K562 (cell line): Measurements from ENCODE around the gene NDUFB5. TPM values are rescaled to one million over a fixed set of nuclear protein-coding genes. Genes with fewer than 3 reads are reported as not detected.

Source experiments
- ATAC-seq: fragments of 200-7000 bp; cut with Tn5 transposase; 3 replicates; pipeline ENCODE4 v1.9.1; 2020; ENCODE audit warnings: moderate library complexity
- BruUV-seq: library from RNA; stranded (reverse); fragments of 400-500 nt; replicated peaks from 2 replicates; lab custom pipeline; 2021; lab: Mats Ljungman, UMichigan
- CTCF ChIA-PET: fragments of 300-600 bp; formaldehyde crosslinking; extraction: SDS; loops from one replicate; lab custom pipeline; 2021; ENCODE audit warnings: low intra/inter-chr PET ratio; lab: Yijun Ruan, JAX
- POLR2A ChIA-PET: fragments of 300-600, 350-650 bp; sonication (Branson Sonifier 250); formaldehyde crosslinking; extraction: SDS; loops from one replicate; lab custom pipeline; 2021; ENCODE audit warnings: antibody characterized with exemption, inconsistent platforms; lab: Yijun Ruan, JAX
- DNase-seq, 4 experiments: peaks; one replicate each; pipeline versions ENCODE4 v3.0.0 to v3.0.0-alpha.2; 2011 to 2018; ENCODE audit warnings: low spot score in 3 of 4, mixed read lengths in 3 of 4; ENCODE audit errors: extremely low read depth in 1 of 4
- FAIRE-seq: peaks from 2 replicates; lab custom pipeline; 2011; peaks lifted over from hg19 to GRCh38; lab: Jason Lieb, UNC
- H2AFZ ChIP-seq: 2 replicates; pipeline ENCODE4 v1.6.0; 2011; ENCODE audit warnings: low read depth, low read length, control low read depth, inconsistent platforms
- H3K27ac ChIP-seq: fragments of 200-600 bp; 3 replicates; pipeline ENCODE4 v1.8.0; 2011; ENCODE audit warnings: low read depth, mild to moderate bottlenecking, control low read depth, inconsistent platforms, low read length, moderate library complexity, mixed read lengths; ENCODE audit errors: extremely low read depth
- H3K27me3 ChIP-seq, 2 experiments: fragments of 300-600 bp in 1 of 2; 2 replicates in 1 of 2; 3 replicates in 1 of 2; pipeline versions ENCODE4 v1.6.0 to v1.8.0; 2011; ENCODE audit warnings: inconsistent platforms in 2 of 2, low read length in 2 of 2, mild to moderate bottlenecking in 1 of 2, mixed read lengths in 1 of 2, moderate library complexity in 1 of 2; ENCODE audit not compliant: control insufficient read depth in 2 of 2, insufficient read depth in 2 of 2
- H3K36me3 ChIP-seq: fragments of 300-600 bp; 3 replicates; pipeline ENCODE4 v1.8.0; 2011; ENCODE audit warnings: mild to moderate bottlenecking, low read length, inconsistent platforms; ENCODE audit not compliant: control insufficient read depth, insufficient read depth
- H3K4me1 ChIP-seq, 2 experiments: fragments of 200-600 bp in 1 of 2; replicated peaks in 1 of 2; 2 replicates in 1 of 2; 3 replicates in 1 of 2; pipeline versions ENCODE4 v1.5.1 to v1.8.0; 2011; ENCODE audit warnings: inconsistent platforms in 2 of 2, low read length in 2 of 2, mild to moderate bottlenecking in 1 of 2, mixed read lengths in 1 of 2, moderate library complexity in 1 of 2; ENCODE audit not compliant: control insufficient read depth in 2 of 2, insufficient read depth in 2 of 2
- H3K4me2 ChIP-seq: 2 replicates; pipeline ENCODE4 v1.6.1; 2011; ENCODE audit warnings: low read length, control low read depth, inconsistent platforms, mixed read lengths; ENCODE audit not compliant: insufficient read depth
- H3K4me3 ChIP-seq: fragments of 200-600 bp; sonication (generic), shearing (Covaris generic); 2 replicates; pipeline ENCODE4 v1.5.1; 2016; ENCODE audit warnings: control low read depth, inconsistent platforms
- H3K79me2 ChIP-seq: fragments of 200-600 bp; 3 replicates; pipeline ENCODE4 v1.8.0; 2011; ENCODE audit warnings: low read length, inconsistent platforms; ENCODE audit not compliant: control insufficient read depth, insufficient read depth
- H3K9ac ChIP-seq, 2 experiments: 2 replicates each; pipeline versions ENCODE4 v1.6.0 to v1.6.1; 2011; ENCODE audit warnings: low read depth in 2 of 2, low read length in 2 of 2, control low read depth in 1 of 2, inconsistent platforms in 1 of 2, mild to moderate bottlenecking in 1 of 2, mixed read lengths in 1 of 2; ENCODE audit not compliant: insufficient read depth in 1 of 2
- H3K9me1 ChIP-seq: one replicate; pipeline ENCODE4 v1.6.0; 2011; ENCODE audit warnings: inconsistent platforms, mild to moderate bottlenecking, low read length, moderate library complexity; ENCODE audit not compliant: control insufficient read depth, insufficient read depth
- H3K9me3 ChIP-seq: replicated peaks from 2 replicates; pipeline ENCODE4 v1.5.1; 2011; ENCODE audit warnings: low read depth, low read length, inconsistent platforms; ENCODE audit not compliant: control insufficient read depth, insufficient read depth
- H4K20me1 ChIP-seq: replicated peaks from 2 replicates; pipeline ENCODE4 v1.6.1; 2011; ENCODE audit warnings: low read length, inconsistent platforms, mixed read lengths; ENCODE audit not compliant: control insufficient read depth, insufficient read depth
- BCOR ChIP-seq: fragments of 450-650 bp; IDR thresholded peaks from 2 replicates; pipeline ENCODE4 v1.6.1; 2016
- CHD4 ChIP-seq: fragments of 200-600 bp; sonication (generic); IDR thresholded peaks from 3 replicates; pipeline ENCODE4 v1.6.1; 2012; ENCODE audit warnings: low read depth, mild to moderate bottlenecking, mixed read lengths, low read length, inconsistent platforms; ENCODE audit not compliant: insufficient read depth, insufficient replicate concordance, poor library complexity, severe bottlenecking
- E2F8 ChIP-seq: fragments of 450-650 bp; IDR thresholded peaks from 2 replicates; pipeline ENCODE4 v1.7.1; 2018; ENCODE audit warnings: mild to moderate bottlenecking, low read depth; ENCODE audit not compliant: partially characterized antibody
- ETV5 ChIP-seq: sonication (generic); formaldehyde crosslinking; IDR thresholded peaks from 2 replicates; pipeline ENCODE4 v1.4.0; 2020; ENCODE audit warnings: low read depth, mild to moderate bottlenecking, missing genetic modification reagents
- JUNB ChIP-seq: fragments of 450-650 bp; formaldehyde crosslinking; conservative IDR thresholded peaks from 2 replicates; pipeline ENCODE4 v1.4.0; 2020; ENCODE audit warnings: mild to moderate bottlenecking
- MLX ChIP-seq, 2 experiments: fragments of 450-650 bp in 1 of 2; sonication (generic) in 1 of 2; formaldehyde crosslinking; conservative IDR thresholded peaks; 2 replicates each; pipeline versions ENCODE4 v1.4.0 to v1.8.1; 2020 to 2022; ENCODE audit warnings: mild to moderate bottlenecking in 1 of 2, missing genetic modification reagents in 1 of 2
- SP1 ChIP-seq: sonication (generic); formaldehyde crosslinking; IDR thresholded peaks from 2 replicates; pipeline ENCODE4 v1.8.1; 2022; ENCODE audit warnings: mild to moderate bottlenecking, missing genetic modification reagents
- ZBTB26 ChIP-seq: fragments of 450-650 bp; formaldehyde crosslinking; IDR thresholded peaks from 2 replicates; pipeline ENCODE4 v1.4.0; 2022; ENCODE audit warnings: missing genetic modification characterization
- ZBTB7A ChIP-seq: IDR thresholded peaks from 2 replicates; pipeline ENCODE4 v1.6.1; 2011; ENCODE audit warnings: low read depth, mild to moderate bottlenecking, low read length, moderate library complexity, borderline replicate concordance; ENCODE audit not compliant: control insufficient read depth
- ZNF224 ChIP-seq: sonication (generic); formaldehyde crosslinking; IDR thresholded peaks from 2 replicates; pipeline ENCODE4 v1.8.0; 2022; ENCODE audit warnings: mild to moderate bottlenecking, missing genetic modification reagents
- ZNF561 ChIP-seq: fragments of 450-650 bp; formaldehyde crosslinking; conservative IDR thresholded peaks from 2 replicates; pipeline ENCODE4 v1.4.0; 2020; ENCODE audit warnings: mild to moderate bottlenecking, moderate library complexity
- ZNF740 ChIP-seq, 3 experiments: fragments of 200-800 bp in 1 of 3; sonication (Bioruptor generic) in 1 of 3; sonication (generic) in 1 of 3; formaldehyde crosslinking in 1 of 3; IDR thresholded peaks; 2 replicates each; pipeline versions ENCODE4 v1.6.1 to v1.8.0; 2016 to 2022; ENCODE audit warnings: mild to moderate bottlenecking in 2 of 3, missing compliant biosample characterization in 2 of 3, missing genetic modification characterization in 2 of 3, missing genetic modification reagents in 1 of 3
- WGBS: fragments of 100-300 bp; shearing (Covaris generic); methylation state at CpG from one replicate; pipeline ENCODE4 v1.1.6; 2016; ENCODE audit warnings: low coverage, mixed read lengths; ENCODE audit not compliant: insufficient coverage; ENCODE audit errors: missing lambda C conversion rate; 5-methylcytosine and 5-hydroxymethylcytosine counted together
- in situ Hi-C: fragments of 300-500 bp; cut with MboI; formaldehyde crosslinking; loops from 4 replicates; pipeline ENCODE4 v1.15.0; 2018; ENCODE audit warnings: inconsistent platforms, mixed read lengths
- intact Hi-C: fragments of 100-400 bp; cut with micrococcal nuclease; formaldehyde crosslinking; loops from 2 replicates; pipeline ENCODE4 v1.14.2; 2022
- polyA plus RNA-seq, 8 experiments: library from polyadenylated mRNA; depleted of rRNA in 4 of 8; stranded (reverse) in 5 of 8; unstranded in 3 of 8; fragments of >200 nt; fragmentation: Nextera tagmentation in 2 of 8; fragmentation: Illumina TruSeq in 1 of 8; extraction: Ambion mirVana in 2 of 8; extraction: Trizol in 1 of 8; gene quantifications; 2 replicates each; pipeline versions ENCODE4 v1.2.1 to v1.2.3, GENCODE V29; 2011 to 2014; ENCODE audit warnings: inconsistent platforms in 1 of 8, missing spikeins in 1 of 8
- total RNA-seq, 7 experiments: library from RNA; depleted of rRNA in 6 of 7; stranded (reverse); fragments of >200 nt in 6 of 7; fragmentation: Illumina TruSeq in 2 of 7; extraction: Trizol in 2 of 7; gene quantifications; 2 replicates each; pipeline versions ENCODE4 v1.2.1 to v1.2.3, GENCODE V29; 2011 to 2021; ENCODE audit warnings: low replicate concordance in 1 of 7

NDUFB5 gene
- total and polyA plus RNA-seq, 9 of the 15 experiments (the other 6 are each of a cell fraction or from before 2014, with no cell fraction given) = 128 to 466 (median 176) TPM

- TF ChIP-seq ZBTB26 (CRISPR knock-in tag) (no peak), CHD4 (no peak), ZNF224 (no peak)
- TF ChIP-seq, all 486 proteins: peak for 0
Observed at GRCh38 chr3:179560791-179561190, 43.8 kb upstream of the NDUFB5 start (continued).

GRCh38 chr3:179562591-179563270 is 41.9 kb upstream of the NDUFB5 start, which contains the start of gene ACTL6A:
ACTL6A (plus strand) TSS chr3:179562926; CDS start chr3:179563093, 167 bp downstream.
- Histone ChIP-seq H3K9me1 (no peaks in the 10 kb centered on the region), H3K27ac (peak within 1 kb of the TSS; percentile 93), H3K4me3 (peak within 1 kb of the TSS; percentile 79), H3K27me3 (no peaks in the 10 kb centered on the region), H3K9me3 (no peaks in the 10 kb centered on the region), H3K4me1 (peaks cover 8 to 9% of the 10 kb centered on the region in 2 experiments; a peak in 3 of 5 replicates), H2AFZ (peak within 1 kb of the TSS; percentile 98), H3K36me3 (peaks cover 4% of the 10 kb centered on the region; the same call in 1 of the 3 replicates), H4K20me1 (no peaks in the 10 kb centered on the region; the same call in 1 of the 2 replicates), H3K79me2 (peaks cover 46% of the 10 kb centered on the region), H3K9ac (peak within 1 kb of the TSS; percentile 79 to 99), H3K4me2 (peak within 1 kb of the TSS; percentile 90)
- FAIRE-seq (peak; percentile 99), DNase-seq (peak; percentile 99 to 100 (median 99)), ATAC-seq (peak; percentile 96)
- ChIA-PET CTCF (interaction anchor here (1.5 kb wide), 1 partner anchor 141 kb away, joined by 3 read pairs; no protein-coding TSS in a partner anchor), POLR2A (interaction anchor here (0.6 to 2.4 kb wide), 13 partner anchors 16 to 1311 kb away, joined by 3 to 14 read pairs (median 4); partner anchors contain the start of genes MRPL47, NDUFB5 and ZNF639)
- intact Hi-C loops (loop anchor here (1.0 to 2.0 kb wide), 2 partner anchors 112 to 240 kb away; partner anchors contain the start of gene GNB4), in situ Hi-C loops (loop anchor here (5.0 to 25.0 kb wide), 2 partner anchors 235 to 550 kb away; no protein-coding TSS in a partner anchor)
- 0% methylated on average over 36 of the region's 55 CpGs for WGBS
- no TSS peak for BruUV-seq
- TF ChIP-seq SP1 (CRISPR knock-in tag) = peak; percentile 86
- TF ChIP-seq ZNF561 (CRISPR knock-in tag) = no peak
- TF ChIP-seq BCOR = no peak; the same call in 1 of the 2 replicates
- peak; percentile 86; the same call in 1 of the 2 replicates for TF ChIP-seq ZBTB7A
- TF ChIP-seq JUNB (CRISPR knock-in tag) = no peak
- TF ChIP-seq ZNF740 (CRISPR knock-in tag; IDR thresholded peaks at IDR 0.05) = no peak
- TF ChIP-seq ZNF740 (tag; IDR thresholded peaks at IDR 0.05) = no peak
- no peak; the same call in 1 of the 2 replicates for TF ChIP-seq ETV5
- no peak for TF ChIP-seq MLX (CRISPR knock-in tag; conservative IDR thresholded peaks at IDR 0.05)
- peak; percentile 57 for TF ChIP-seq E2F8
